GM23338 (cell line): ENCODE results near the gene OVCH1. TPM values are rescaled to one million over a fixed set of nuclear protein-coding genes. Genes with fewer than 3 reads are reported as not detected.

Experiments
- ATAC-seq: fragments of 200-7000 bp; cut with Tn5 transposase; 3 replicates; pipeline ENCODE4 v1.9.1; 2020
- DNase-seq: peaks from one replicate; pipeline ENCODE4 v3.0.0-alpha.2; 2015; ENCODE audit warnings: low spot score
- H2AFZ ChIP-seq: fragments of 200-600 bp; sonication (generic); 2 replicates; pipeline ENCODE4 v1.8.0; 2016; ENCODE audit warnings: antibody characterized with exemption, mild to moderate bottlenecking, moderate library complexity
- H3F3A ChIP-seq: fragments of 200-600 bp; sonication (generic); replicated peaks from 2 replicates; pipeline ENCODE4 v1.8.0; 2017; ENCODE audit warnings: antibody characterized with exemption, mixed run types, low read depth
- H3K27ac ChIP-seq: fragments of 200-600 bp; sonication (generic); 2 replicates; pipeline ENCODE4 v1.6.1; 2016; ENCODE audit warnings: low read depth
- H3K27me3 ChIP-seq: fragments of 200-600 bp; sonication (generic); 2 replicates; pipeline ENCODE4 v1.8.0; 2016; ENCODE audit warnings: mild to moderate bottlenecking, mixed run types, moderate library complexity; ENCODE audit not compliant: insufficient read depth
- H3K36me3 ChIP-seq: fragments of 200-600 bp; sonication (generic); 2 replicates; pipeline ENCODE4 v1.8.0; 2016; ENCODE audit warnings: mild to moderate bottlenecking; ENCODE audit not compliant: insufficient read depth
- H3K4me1 ChIP-seq: fragments of 200-600 bp; sonication (generic); 2 replicates; pipeline ENCODE4 v1.8.0; 2016; ENCODE audit warnings: mild to moderate bottlenecking, moderate library complexity; ENCODE audit not compliant: insufficient read depth
- H3K4me2 ChIP-seq: fragments of 200-600 bp; sonication (generic); 2 replicates; pipeline ENCODE4 v1.7.1; 2017; ENCODE audit warnings: mixed run types
- H3K4me3 ChIP-seq: fragments of 200-600 bp; sonication (generic); 2 replicates; pipeline ENCODE4 v1.6.1; 2016; ENCODE audit warnings: mixed run types
- H3K79me2 ChIP-seq: fragments of 200-600 bp; sonication (generic); replicated peaks from 2 replicates; pipeline ENCODE4 v1.8.0; 2017; ENCODE audit warnings: mild to moderate bottlenecking; ENCODE audit not compliant: insufficient read depth
- H3K9me2 ChIP-seq: fragments of 200-600 bp; sonication (generic); 2 replicates; pipeline ENCODE4 v1.8.0; 2017; ENCODE audit not compliant: insufficient read depth
- H4K20me1 ChIP-seq: fragments of 200-600 bp; sonication (generic); replicated peaks from 2 replicates; pipeline ENCODE4 v1.8.0; 2017; ENCODE audit warnings: mild to moderate bottlenecking; ENCODE audit not compliant: insufficient read depth
- H3K27ac Mint-ChIP-seq: 2 replicates; pipeline ENCODE4 v1.8.0; 2020; ENCODE audit warnings: inconsistent platforms, mild to moderate bottlenecking, moderate library complexity, mixed read lengths
- H3K27me3 Mint-ChIP-seq: 3 replicates; pipeline ENCODE4 v1.8.0; 2022; ENCODE audit warnings: low read depth, mild to moderate bottlenecking, moderate library complexity, mixed read lengths, inconsistent platforms; ENCODE audit not compliant: insufficient read depth, poor library complexity
- H3K36me3 Mint-ChIP-seq: 3 replicates; pipeline ENCODE4 v1.8.0; 2021; ENCODE audit warnings: low read depth, mild to moderate bottlenecking, inconsistent platforms, moderate library complexity, mixed read lengths
- H3K4me1 Mint-ChIP-seq: 3 replicates; pipeline ENCODE4 v1.8.0; 2020; ENCODE audit warnings: mild to moderate bottlenecking, inconsistent platforms, mixed read lengths
- H3K4me3 Mint-ChIP-seq: 3 replicates; pipeline ENCODE4 v1.8.0; 2021; ENCODE audit warnings: moderate library complexity, mild to moderate bottlenecking, inconsistent platforms, mixed read lengths
- H3K9me3 Mint-ChIP-seq: 3 replicates; pipeline ENCODE4 v1.8.0; 2020; ENCODE audit warnings: moderate library complexity, mild to moderate bottlenecking, inconsistent platforms, mixed read lengths
- CREB1 ChIP-seq: fragments of 250-450 bp; sonication (Bioruptor Pico); IDR thresholded peaks from 2 replicates; pipeline ENCODE4 v1.5.0; 2020; ENCODE audit warnings: low read depth, mild to moderate bottlenecking, moderate library complexity
- CTCF ChIP-seq, 2 experiments: fragments of 200-600 bp in 1 of 2; sonication (generic) in 1 of 2; conservative IDR thresholded peaks; 2 replicates each; pipeline versions ENCODE4 v1.5.1 to v1.6.1; 2016 to 2017; ENCODE audit warnings: antibody characterized with exemption in 2 of 2, low read depth in 2 of 2, mild to moderate bottlenecking in 2 of 2, moderate library complexity in 1 of 2
- EZH2 ChIP-seq: fragments of 200-600 bp; sonication (generic); IDR thresholded peaks from one replicate; pipeline ENCODE4 v1.8.0; 2017; ENCODE audit warnings: antibody characterized with exemption, mild to moderate bottlenecking, low read depth; ENCODE audit not compliant: unreplicated experiment
- EZH2phosphoT487 ChIP-seq: fragments of 200-600 bp; sonication (generic); IDR thresholded peaks from one replicate; pipeline ENCODE4 v1.8.1; 2018; ENCODE audit warnings: antibody characterized with exemption; ENCODE audit not compliant: unreplicated experiment
- POLR2AphosphoS5 ChIP-seq: IDR thresholded peaks from 2 replicates; pipeline ENCODE4 v1.6.1; 2016; ENCODE audit warnings: antibody characterized with exemption, low read depth
- REST ChIP-seq: IDR thresholded peaks from one replicate; pipeline ENCODE4 v1.6.1; 2018; ENCODE audit warnings: antibody characterized with exemption; ENCODE audit not compliant: unreplicated experiment
- STAT1 ChIP-seq: IDR thresholded peaks from one replicate; pipeline ENCODE4 v1.6.1; 2016; ENCODE audit warnings: antibody characterized with exemption; ENCODE audit not compliant: unreplicated experiment
- ZNF462 ChIP-seq: fragments of 250-450 bp; sonication (Bioruptor Pico); IDR thresholded peaks from 2 replicates; pipeline ENCODE4 v1.5.0; 2020; ENCODE audit warnings: mild to moderate bottlenecking, moderate library complexity
- polyA plus RNA-seq: library from polyadenylated mRNA; unstranded; fragments of >200 nt; fragmentation: Nextera tagmentation; extraction: Ambion mirVana; gene quantifications from 2 replicates; pipeline ENCODE4 v1.2.1, GENCODE V29; 2016
- total RNA-seq: library from RNA; depleted of rRNA; stranded (reverse); fragments of >200 nt; shearing (Covaris generic); gene quantifications from 2 replicates; pipeline ENCODE4 v1.2.3, GENCODE V29; 2014

The OVCH1 gene
- total and polyA plus RNA-seq, 2 experiments from 2014 or later, result not detected

GRCh38 chr12:29447285-29447975 lies 50.1 kb downstream of the OVCH1 start:
- Histone ChIP-seq H3K27me3 (no peaks in the 10 kb centered on the region), H3K4me1 (no peaks in the 10 kb centered on the region), H4K20me1 (no peaks in the 10 kb centered on the region), H3K9me2 (no peaks in the 10 kb centered on the region; the same call in 1 of the 2 replicates), H3K4me3 (no peak overlapping the region), H3F3A (no peaks in the 10 kb centered on the region), H3K4me2 (no peak overlapping the region), H3K79me2 (no peaks in the 10 kb centered on the region), H2AFZ (no peak overlapping the region), H3K27ac (no peak overlapping the region), H3K36me3 (no peaks in the 10 kb centered on the region)
- H3K27ac Mint-ChIP-seq, result no peak overlapping the region
- no peaks in the 10 kb centered on the region for H3K36me3 Mint-ChIP-seq
- TF ChIP-seq POLR2AphosphoS5 (no peak), EZH2phosphoT487 (no peak), STAT1 (no peak), EZH2 (no peak)
- DNase-seq (no peak), ATAC-seq (no peak)
- no peak overlapping the region for H3K4me3 Mint-ChIP-seq
- no peaks in the 10 kb centered on the region for H3K4me1 Mint-ChIP-seq
- no peaks in the 10 kb centered on the region for H3K9me3 Mint-ChIP-seq
- no peaks in the 10 kb centered on the region for H3K27me3 Mint-ChIP-seq

- Histone ChIP-seq H3K9me2 (no peaks in the 10 kb centered on the region), H3K27me3 (no peaks in the 10 kb centered on the region), H3F3A (no peaks in the 10 kb centered on the region), H3K4me2 (no peak overlapping the region), H4K20me1 (no peaks in the 10 kb centered on the region), H3K36me3 (no peaks in the 10 kb centered on the region; the same call in 1 of the 2 replicates), H3K27ac (no peak overlapping the region), H3K4me1 (no peaks in the 10 kb centered on the region), H3K79me2 (no peaks in the 10 kb centered on the region), H2AFZ (no peak overlapping the region), H3K4me3 (no peak overlapping the region)
- Mint-ChIP-seq H3K27me3 (no peaks in the 10 kb centered on the region), H3K9me3 (peaks cover 2% of the 10 kb centered on the region; the same call in 1 of the 3 replicates), H3K27ac (no peak overlapping the region), H3K4me3 (no peak overlapping the region), H3K36me3 (no peaks in the 10 kb centered on the region), H3K4me1 (no peaks in the 10 kb centered on the region)
- DNase-seq, result no peak
- TF ChIP-seq ZNF462 (no peak), POLR2AphosphoS5 (no peak), CREB1 (CRISPR knock-in tag) (no peak), CTCF (conservative IDR thresholded peaks at IDR 0.05; ENCODE audit: low read depth in 2 of 2) (no peak), REST (no peak)
- no peak for ATAC-seq
These were observed 58.0 kb downstream of the OVCH1 start for GRCh38 chr12:29439506-29439905.
